Endothelial cell of umbilical vein (primary cell): ENCODE data around the gene AADAC. TPM values are rescaled to one million over a fixed set of nuclear protein-coding genes. Genes with fewer than 3 reads are reported as not detected.
A peak's percentile ranks its signal among the peaks of the same experiment; 100 is the strongest.

ENCODE experiments used
- BruUV-seq: library from RNA; stranded (reverse); fragments of 400-500 nt; replicated peaks from 2 replicates; lab custom pipeline; 2021; lab: Mats Ljungman, UMichigan
- CTCF ChIA-PET: fragments of 300-600, 350-600 bp; sonication (Branson Sonifier 250); formaldehyde crosslinking; loops from one replicate; lab custom pipeline; 2021; ENCODE audit warnings: antibody characterized with exemption, inconsistent platforms; lab: Charles Lee
- POLR2A ChIA-PET: fragments of 300-600, 350-600 bp; sonication (Branson Sonifier 250); formaldehyde crosslinking; loops from one replicate; lab custom pipeline; 2021; ENCODE audit warnings: antibody characterized with exemption, inconsistent platforms; lab: Charles Lee
- DNase-seq: peaks from one replicate; pipeline ENCODE4 v3.0.0-alpha.2; 2011; ENCODE audit warnings: low read depth, low spot score
- FAIRE-seq: peaks from 2 replicates; lab custom pipeline; 2011; peaks lifted over from hg19 to GRCh38; lab: Jason Lieb, UNC
- H2AFZ ChIP-seq: 2 replicates; pipeline ENCODE4 v1.6.0; 2012; ENCODE audit warnings: low read depth, low read length, control low read depth, inconsistent platforms
- H3K27ac ChIP-seq: 2 replicates; pipeline ENCODE4 v1.5.1; 2011; ENCODE audit warnings: low read depth, mild to moderate bottlenecking, control low read depth, low read length, moderate library complexity; ENCODE audit not compliant: insufficient read depth
- H3K27me3 ChIP-seq, 2 experiments: 2 replicates each; pipeline versions ENCODE4 v1.6.0 to v1.6.1; 2011; ENCODE audit warnings: low read length in 2 of 2, mixed read lengths in 1 of 2; ENCODE audit not compliant: control insufficient read depth in 2 of 2, insufficient read depth in 2 of 2
- H3K36me3 ChIP-seq, 2 experiments: 2 replicates in 1 of 2; 3 replicates in 1 of 2; pipeline ENCODE4 v1.5.1; 2011; ENCODE audit warnings: low read length in 2 of 2, mild to moderate bottlenecking in 1 of 2, moderate library complexity in 1 of 2; ENCODE audit not compliant: control insufficient read depth in 2 of 2, insufficient read depth in 2 of 2; ENCODE audit errors: extremely low read depth in 1 of 2
- H3K4me1 ChIP-seq: 3 replicates; pipeline ENCODE4 v1.5.1; 2011; ENCODE audit warnings: mild to moderate bottlenecking, low read length; ENCODE audit not compliant: control insufficient read depth, insufficient read depth; ENCODE audit errors: extremely low read depth
- H3K4me2 ChIP-seq: 2 replicates; pipeline ENCODE4 v1.6.1; 2011; ENCODE audit warnings: low read length, control low read depth, mixed read lengths; ENCODE audit not compliant: insufficient read depth
- H3K4me3 ChIP-seq, 3 experiments: fragments of 200-600 bp in 1 of 3; sonication (generic), shearing (Covaris generic) in 1 of 3; replicated peaks in 1 of 3; 2 replicates each; pipeline ENCODE4 v1.5.1; 2011 to 2016; ENCODE audit warnings: control low read depth in 3 of 3, low read length in 3 of 3, mild to moderate bottlenecking in 2 of 3, inconsistent platforms in 1 of 3, low read depth in 1 of 3, moderate library complexity in 1 of 3; ENCODE audit not compliant: insufficient read depth in 1 of 3
- H3K79me2 ChIP-seq: 2 replicates; pipeline ENCODE4 v1.6.0; 2012; ENCODE audit warnings: low read length, inconsistent platforms; ENCODE audit not compliant: control insufficient read depth, insufficient read depth
- H3K9ac ChIP-seq: replicated peaks from 2 replicates; pipeline ENCODE3; 2011; ENCODE audit warnings: low read length, control low read depth; ENCODE audit not compliant: insufficient read depth; ENCODE audit errors: extremely low read depth
- H3K9me1 ChIP-seq: replicated peaks from 3 replicates; pipeline ENCODE4 v1.6.0; 2011; ENCODE audit warnings: mild to moderate bottlenecking, low read length; ENCODE audit not compliant: control insufficient read depth, insufficient read depth; ENCODE audit errors: extremely low read depth
- H3K9me3 ChIP-seq: replicated peaks from 2 replicates; pipeline ENCODE4 v1.5.1; 2012; ENCODE audit warnings: low read length, inconsistent platforms; ENCODE audit not compliant: control insufficient read depth, insufficient read depth
- H4K20me1 ChIP-seq: replicated peaks from 2 replicates; pipeline ENCODE3; 2011; ENCODE audit warnings: mild to moderate bottlenecking, low read length; ENCODE audit not compliant: control insufficient read depth, insufficient read depth; ENCODE audit errors: extremely low read depth
- EZH2 ChIP-seq: IDR thresholded peaks from 2 replicates; pipeline ENCODE4 v1.6.1; 2012; ENCODE audit warnings: borderline replicate concordance, low read depth, mild to moderate bottlenecking, moderate library complexity, low read length, inconsistent platforms; ENCODE audit not compliant: severe bottlenecking
- FOS ChIP-seq: IDR thresholded peaks from 2 replicates; pipeline ENCODE4 v1.6.1; 2011; ENCODE audit warnings: mild to moderate bottlenecking, low read length, moderate library complexity, borderline replicate concordance; ENCODE audit not compliant: insufficient read depth
- GATA2 ChIP-seq: IDR thresholded peaks from 2 replicates; pipeline ENCODE4 v1.7.0; 2011; ENCODE audit warnings: low read depth, mild to moderate bottlenecking, moderate library complexity, mixed read lengths, low read length; ENCODE audit not compliant: insufficient read length, insufficient read depth
- JUN ChIP-seq: IDR thresholded peaks from 2 replicates; pipeline ENCODE4 v1.6.1; 2011; ENCODE audit warnings: borderline replicate concordance, low read depth; ENCODE audit not compliant: insufficient read length, insufficient read depth
- MYC ChIP-seq: IDR thresholded peaks from one replicate; pipeline ENCODE4 v1.6.1; 2011; ENCODE audit warnings: mild to moderate bottlenecking, low read depth, low read length
- POLR2A ChIP-seq: IDR thresholded peaks from 2 replicates; pipeline ENCODE4 v1.6.1; 2012; ENCODE audit warnings: low read depth, mild to moderate bottlenecking, control low read depth, low read length
- POLR2AphosphoS5 ChIP-seq: IDR thresholded peaks from 2 replicates; pipeline ENCODE4 v1.6.1; 2012; ENCODE audit warnings: low read depth, mild to moderate bottlenecking, control low read depth, low read length, moderate library complexity; ENCODE audit not compliant: insufficient read depth
- dilution Hi-C: fragments of 300-500 bp; cut with MboI; formaldehyde crosslinking; loops from one replicate; pipeline ENCODE4 v1.15.0; 2019; ENCODE audit warnings: low sequenced_read_pairs; ENCODE audit not compliant: extremely low pct_ligation_motif_present
- intact Hi-C: fragments of 100-400 bp; cut with micrococcal nuclease; formaldehyde crosslinking; loops from one replicate; pipeline ENCODE4 v1.10.0; 2022
- polyA plus RNA-seq, 4 experiments: library from polyadenylated mRNA; depleted of rRNA in 3 of 4; stranded (reverse) in 3 of 4; unstranded in 1 of 4; fragments of >200 nt; gene quantifications; 2 replicates each; pipeline versions ENCODE4 v1.2.1 to v1.2.3, GENCODE V29; 2011 to 2012; ENCODE audit warnings: missing spikeins in 1 of 4
- total RNA-seq: library from RNA; stranded (reverse); gene quantifications from 2 replicates; pipeline ENCODE4 v1.2.3, GENCODE V29; 2021
- TF ChIP-seq, protein P1 (sequence below), 2 donors: IDR thresholded peaks; 1 replicate in 1 of 2; 2 replicates in 1 of 2; pipeline ENCODE4 v1.5.1; 2011; ENCODE audit warnings: low read length in 2 of 2, mild to moderate bottlenecking in 2 of 2, moderate library complexity in 2 of 2, control low read depth in 1 of 2, inconsistent platforms in 1 of 2, low read depth in 1 of 2; ENCODE audit not compliant: insufficient read depth in 1 of 2; ENCODE audit errors: extremely low read depth in 1 of 2
- TF ChIP-seq, protein P2 (sequence below): IDR thresholded peaks from 2 replicates; pipeline ENCODE4 v1.6.1; 2011; ENCODE audit not compliant: insufficient read depth, insufficient read length

AADAC gene
- total and polyA plus RNA-seq, 2 donors (not counting 3 experiments of a cell fraction or from before 2014, with no cell fraction given) = 0.27 to 0.62 TPM

- no peak overlapping the region for H2AFZ ChIP-seq
- H3K9ac ChIP-seq = peak overlapping the region; percentile 36
- no peaks in the 10 kb centered on the region for H3K79me2 ChIP-seq
- peak overlapping the region in 1 of 3 experiments; percentile 2 for H3K4me3 ChIP-seq
- H3K27ac ChIP-seq = peak overlapping the region; percentile 76
- peaks cover 51% of the 10 kb centered on the region for H3K4me1 ChIP-seq
- H3K9me1 ChIP-seq = no peaks in the 10 kb centered on the region
- peak overlapping the region; percentile 46 for H3K4me2 ChIP-seq
- CTCF ChIA-PET = interaction anchor here (1.7 kb wide), 1 partner anchor 72 kb away, joined by 6 read pairs; no protein-coding TSS in a partner anchor
- H3K27me3 ChIP-seq = no peaks in the 10 kb centered on the region
- intact Hi-C loops = loop anchor here (1.0 to 5.0 kb wide), 4 partner anchors 22 to 831 kb away; no protein-coding TSS in a partner anchor
- TF ChIP-seq MYC (no peak), POLR2A (no peak), GATA2 (peak; percentile 93), EZH2 (no peak), POLR2AphosphoS5 (peak; percentile 66), JUN (peak; percentile 86), FOS (peak; percentile 95)
- TF ChIP-seq, protein P1, sequence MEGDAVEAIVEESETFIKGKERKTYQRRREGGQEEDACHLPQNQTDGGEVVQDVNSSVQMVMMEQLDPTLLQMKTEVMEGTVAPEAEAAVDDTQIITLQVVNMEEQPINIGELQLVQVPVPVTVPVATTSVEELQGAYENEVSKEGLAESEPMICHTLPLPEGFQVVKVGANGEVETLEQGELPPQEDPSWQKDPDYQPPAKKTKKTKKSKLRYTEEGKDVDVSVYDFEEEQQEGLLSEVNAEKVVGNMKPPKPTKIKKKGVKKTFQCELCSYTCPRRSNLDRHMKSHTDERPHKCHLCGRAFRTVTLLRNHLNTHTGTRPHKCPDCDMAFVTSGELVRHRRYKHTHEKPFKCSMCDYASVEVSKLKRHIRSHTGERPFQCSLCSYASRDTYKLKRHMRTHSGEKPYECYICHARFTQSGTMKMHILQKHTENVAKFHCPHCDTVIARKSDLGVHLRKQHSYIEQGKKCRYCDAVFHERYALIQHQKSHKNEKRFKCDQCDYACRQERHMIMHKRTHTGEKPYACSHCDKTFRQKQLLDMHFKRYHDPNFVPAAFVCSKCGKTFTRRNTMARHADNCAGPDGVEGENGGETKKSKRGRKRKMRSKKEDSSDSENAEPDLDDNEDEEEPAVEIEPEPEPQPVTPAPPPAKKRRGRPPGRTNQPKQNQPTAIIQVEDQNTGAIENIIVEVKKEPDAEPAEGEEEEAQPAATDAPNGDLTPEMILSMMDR (IDR thresholded peaks at IDR 0.05; ENCODE audit: extremely low read depth in 1 of 2, insufficient read depth in 1 of 2, low read depth in 1 of 2, low read length in 2 of 2) = no peak
- TF ChIP-seq, protein P2, sequence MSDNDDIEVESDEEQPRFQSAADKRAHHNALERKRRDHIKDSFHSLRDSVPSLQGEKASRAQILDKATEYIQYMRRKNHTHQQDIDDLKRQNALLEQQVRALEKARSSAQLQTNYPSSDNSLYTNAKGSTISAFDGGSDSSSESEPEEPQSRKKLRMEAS = no peak
- H3K36me3 ChIP-seq = no peaks in the 10 kb centered on the region
- POLR2A ChIA-PET = no interaction called here
- H3K9me3 ChIP-seq = no peaks in the 10 kb centered on the region
- peak; percentile 85 for DNase-seq
- BruUV-seq = no TSS peak
- FAIRE-seq = peak; percentile 18
- dilution Hi-C loops = no loop called here
- no peaks in the 10 kb centered on the region for H4K20me1 ChIP-seq
Measured at GRCh38 chr3:151766454-151766853, 47.5 kb upstream of the AADAC start.
